ENCODE measurements around the gene SYNE3. TPM values are rescaled to one million over a fixed set of nuclear protein-coding genes. Genes with fewer than 3 reads are reported as not detected.

SYNE3 gene
- total and polyA plus RNA-seq, 10 donors, result 1.4 to 34.5 (median 27.5) TPM

- H3K27ac ChIP-seq, result no peak overlapping the region
- H3K9me3 ChIP-seq, result no peaks in the 10 kb centered on the region
- H3K36me3 ChIP-seq, result peaks cover 0 to 53% (median 6%) of the 10 kb centered on the region in 6 donors
- intact Hi-C loops (cut with DNase I; ENCODE audit: low total_unique reads), result no loop called here
- H3K4me1 ChIP-seq, result peaks cover 0 to 4% (median 0%) of the 10 kb centered on the region in 6 donors
- no peak for DNase-seq
- WGBS, 5 donors, result 83 to 87% (median 85%) methylated on average over 14 of the region's 14 CpGs
- no peaks in the 10 kb centered on the region for H3K27me3 ChIP-seq (replicated peaks in 1 of 7)
- no peak for TF ChIP-seq POLR2AphosphoS5 (IDR thresholded peaks at IDR 0.05)
- no peak for TF ChIP-seq POLR2A (IDR thresholded peaks at IDR 0.05)
- TF ChIP-seq CTCF (IDR thresholded peaks at IDR 0.05 in 8 of 11, conservative IDR thresholded peaks at IDR 0.05 in 3 of 11), result no peak
- no peak overlapping the region for H3K4me3 ChIP-seq
Measured at GRCh38 chr14:95547626-95548327, 31.3 kb upstream of the SYNE3 start.

GRCh38 chr14:95547272-95547625 is 30.8 kb upstream of the SYNE3 start:
- Histone ChIP-seq H3K27ac (no peak overlapping the region), H3K36me3 (peaks cover 0 to 53% (median 6%) of the 10 kb centered on the region in 6 donors), H3K4me1 (peaks cover 0 to 4% (median 0%) of the 10 kb centered on the region in 6 donors), H3K9me3 (no peaks in the 10 kb centered on the region), H3K4me3 (no peak overlapping the region), H3K27me3 (replicated peaks in 1 of 7) (no peaks in the 10 kb centered on the region)
- DNase-seq, result no peak
- intact Hi-C loops (cut with DNase I; ENCODE audit: low total_unique reads), result no loop called here
- 90 to 97% (median 94%) methylated on average over 5 of the region's 5 CpGs for WGBS, 5 donors
- TF ChIP-seq CTCF (IDR thresholded peaks at IDR 0.05 in 8 of 11, conservative IDR thresholded peaks at IDR 0.05 in 3 of 11) (no peak), POLR2A (IDR thresholded peaks at IDR 0.05) (no peak), POLR2AphosphoS5 (IDR thresholded peaks at IDR 0.05) (no peak)

GRCh38 chr14:95545515-95546168 is 29.2 kb upstream of the SYNE3 start:
- no peak for DNase-seq
- 81 to 95% (median 90%) methylated on average over 5 of the region's 5 CpGs for WGBS, 5 donors
- Histone ChIP-seq H3K27ac (no peak overlapping the region), H3K4me3 (no peak overlapping the region), H3K4me1 (peaks cover 0 to 7% (median 0%) of the 10 kb centered on the region in 6 donors), H3K27me3 (replicated peaks in 1 of 7) (no peaks in the 10 kb centered on the region), H3K36me3 (peaks cover 0 to 53% (median 6%) of the 10 kb centered on the region in 6 donors), H3K9me3 (no peaks in the 10 kb centered on the region)
- intact Hi-C loops (cut with DNase I; ENCODE audit: low total_unique reads), result no loop called here
- TF ChIP-seq POLR2A (IDR thresholded peaks at IDR 0.05) (no peak), CTCF (IDR thresholded peaks at IDR 0.05 in 8 of 11, conservative IDR thresholded peaks at IDR 0.05 in 3 of 11) (no peak), POLR2AphosphoS5 (IDR thresholded peaks at IDR 0.05) (no peak)

- no peak for DNase-seq
- Histone ChIP-seq H3K9me3 (no peaks in the 10 kb centered on the region), H3K4me1 (peaks cover 0 to 7% (median 0%) of the 10 kb centered on the region in 6 donors), H3K36me3 (peaks cover 0 to 53% (median 6%) of the 10 kb centered on the region in 6 donors), H3K4me3 (no peak overlapping the region), H3K27me3 (replicated peaks in 1 of 7) (no peaks in the 10 kb centered on the region), H3K27ac (no peak overlapping the region)
- TF ChIP-seq POLR2A (IDR thresholded peaks at IDR 0.05) (no peak), CTCF (IDR thresholded peaks at IDR 0.05 in 8 of 11, conservative IDR thresholded peaks at IDR 0.05 in 3 of 11) (no peak), POLR2AphosphoS5 (IDR thresholded peaks at IDR 0.05) (no peak)
- intact Hi-C loops (cut with DNase I; ENCODE audit: low total_unique reads), result no loop called here
- 77 to 86% (median 82%) methylated on average over 8 of the region's 8 CpGs for WGBS, 5 donors
Measured at GRCh38 chr14:95544588-95544987, 28.1 kb upstream of the SYNE3 start.

Data from spleen (tissue), 11 donors.